SK-N-SH treated with all-trans-retinoic acid at 6 μM for 48 hours (cell line): ENCODE data around the gene QKI.

Experiments used
- ATAC-seq: fragments of 200-7000 bp; cut with Tn5 transposase; 3 replicates; pipeline ENCODE4 v1.9.1; 2020; ENCODE audit warnings: mild to moderate bottlenecking, moderate library complexity
- ARNTL ChIP-seq: fragments of 450-650 bp; formaldehyde crosslinking; IDR thresholded peaks from 2 replicates; pipeline ENCODE4 v1.5.0; 2020; ENCODE audit warnings: low read depth, mild to moderate bottlenecking, moderate library complexity, borderline replicate concordance
- BACH2 ChIP-seq: fragments of 250-450 bp; sonication (Bioruptor Pico); IDR thresholded peaks from 2 replicates; pipeline ENCODE4 v1.9.0; 2021; ENCODE audit warnings: mild to moderate bottlenecking, borderline replicate concordance
- CSDC2 ChIP-seq: fragments of 250-450 bp; sonication (Bioruptor Pico); IDR thresholded peaks from 2 replicates; pipeline ENCODE4 v1.5.0; 2020; ENCODE audit warnings: mild to moderate bottlenecking, moderate library complexity
- GLIS3 ChIP-seq: fragments of 250-450 bp; sonication (Bioruptor Pico); IDR thresholded peaks from 2 replicates; pipeline ENCODE4 v1.5.0; 2020; ENCODE audit warnings: mild to moderate bottlenecking, moderate library complexity
- ISL1 ChIP-seq: fragments of 250-450 bp; sonication (Bioruptor Pico); IDR thresholded peaks from 2 replicates; pipeline ENCODE4 v2.1.2; 2022; ENCODE audit warnings: mild to moderate bottlenecking, moderate library complexity
- OSR1 ChIP-seq: fragments of 250-450 bp; sonication (Bioruptor Pico); IDR thresholded peaks from 2 replicates; pipeline ENCODE4 v1.8.0; 2022; ENCODE audit warnings: moderate library complexity, mild to moderate bottlenecking, inconsistent platforms
- RARB ChIP-seq: fragments of 250-450 bp; sonication (Bioruptor Pico); IDR thresholded peaks from 2 replicates; pipeline ENCODE4 v1.8.0; 2021; ENCODE audit warnings: mild to moderate bottlenecking, moderate library complexity
- SNAI2 ChIP-seq: fragments of 250-450 bp; sonication (Bioruptor Pico); IDR thresholded peaks from 2 replicates; pipeline ENCODE4 v1.5.0; 2020; ENCODE audit warnings: mild to moderate bottlenecking, moderate library complexity
- TCF4 ChIP-seq: fragments of 250-450 bp; sonication (Bioruptor Pico); IDR thresholded peaks from 2 replicates; pipeline ENCODE4 v1.8.0; 2021; ENCODE audit warnings: mild to moderate bottlenecking, moderate library complexity, borderline replicate concordance
- TOX ChIP-seq: fragments of 250-450 bp; sonication (Bioruptor Pico); IDR thresholded peaks from 2 replicates; pipeline ENCODE4 v1.8.0; 2021; ENCODE audit warnings: mild to moderate bottlenecking, moderate library complexity, borderline replicate concordance
- ZFP3 ChIP-seq: fragments of 250-450 bp; sonication (Bioruptor Pico); IDR thresholded peaks from 2 replicates; pipeline ENCODE4 v1.5.0; 2020; ENCODE audit warnings: mild to moderate bottlenecking, moderate library complexity
- ZFP30 ChIP-seq: fragments of 450-650 bp; formaldehyde crosslinking; IDR thresholded peaks from 2 replicates; pipeline ENCODE4 v1.5.0; 2022; ENCODE audit warnings: mild to moderate bottlenecking, moderate library complexity
- ZNF565 ChIP-seq: fragments of 450-650 bp; formaldehyde crosslinking; conservative IDR thresholded peaks from 2 replicates; pipeline ENCODE4 v1.5.0; 2020; ENCODE audit warnings: low read depth, mild to moderate bottlenecking, moderate library complexity
- ZNF70 ChIP-seq: fragments of 450-650 bp; formaldehyde crosslinking; IDR thresholded peaks from 2 replicates; pipeline ENCODE4 v1.5.0; 2020; ENCODE audit warnings: mild to moderate bottlenecking, moderate library complexity
- ZNF8 ChIP-seq: fragments of 450-650 bp; formaldehyde crosslinking; IDR thresholded peaks from 2 replicates; pipeline ENCODE4 v1.5.0; 2020; ENCODE audit warnings: mild to moderate bottlenecking, moderate library complexity
- TF ChIP-seq, protein P1 (sequence below): fragments of 250-450 bp; sonication (Bioruptor Pico); IDR thresholded peaks from 2 replicates; pipeline ENCODE4 v1.5.0; 2020; ENCODE audit warnings: mild to moderate bottlenecking, moderate library complexity
- TF ChIP-seq, protein P2 (sequence below): fragments of 250-450 bp; sonication (Bioruptor Pico); IDR thresholded peaks from 2 replicates; pipeline ENCODE4 v1.8.0; 2020; ENCODE audit warnings: mild to moderate bottlenecking, moderate library complexity, borderline replicate concordance
- TF ChIP-seq, protein P3 (sequence below): fragments of 250-450 bp; sonication (Bioruptor Pico); IDR thresholded peaks from 2 replicates; pipeline ENCODE4 v1.5.1; 2021; ENCODE audit warnings: mild to moderate bottlenecking, moderate library complexity
- TF ChIP-seq, protein P4 (sequence below): fragments of 250-450 bp; sonication (Bioruptor Pico); IDR thresholded peaks from 2 replicates; pipeline ENCODE4 v1.5.1; 2020; ENCODE audit warnings: low read depth, mild to moderate bottlenecking, moderate library complexity
- TF ChIP-seq, protein P5 (sequence below): fragments of 250-450 bp; sonication (Bioruptor Pico); IDR thresholded peaks from 2 replicates; pipeline ENCODE4 v1.8.0; 2021; ENCODE audit warnings: low read depth, mild to moderate bottlenecking, moderate library complexity, borderline replicate concordance

QKI gene

DNA sequence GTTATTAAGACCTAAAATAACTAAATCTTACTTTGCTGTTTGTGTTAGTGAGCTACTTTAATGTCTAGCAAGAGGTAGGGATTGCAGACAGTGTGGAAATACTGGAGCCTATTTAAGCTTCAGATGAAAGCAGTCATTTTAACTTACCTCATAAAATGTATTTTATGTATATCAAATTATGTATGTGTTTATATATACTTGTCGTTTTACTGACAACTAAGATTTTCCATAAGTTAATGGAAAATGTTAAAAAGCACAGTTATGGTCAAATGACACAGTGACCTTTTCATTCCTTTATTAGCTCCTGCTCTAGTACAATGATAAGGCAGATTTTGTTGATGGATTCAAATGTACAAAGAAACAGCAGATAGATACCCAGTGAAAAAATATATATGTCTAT is 34.6 kb downstream of the QKI start (continued):
- TF ChIP-seq ARNTL (CRISPR knock-in tag) (no peak), GLIS3 (CRISPR knock-in tag) (no peak), RARB (no peak), ZFP3 (CRISPR knock-in tag) (no peak), ZNF565 (CRISPR knock-in tag) (no peak)
- TF ChIP-seq, protein P1, sequence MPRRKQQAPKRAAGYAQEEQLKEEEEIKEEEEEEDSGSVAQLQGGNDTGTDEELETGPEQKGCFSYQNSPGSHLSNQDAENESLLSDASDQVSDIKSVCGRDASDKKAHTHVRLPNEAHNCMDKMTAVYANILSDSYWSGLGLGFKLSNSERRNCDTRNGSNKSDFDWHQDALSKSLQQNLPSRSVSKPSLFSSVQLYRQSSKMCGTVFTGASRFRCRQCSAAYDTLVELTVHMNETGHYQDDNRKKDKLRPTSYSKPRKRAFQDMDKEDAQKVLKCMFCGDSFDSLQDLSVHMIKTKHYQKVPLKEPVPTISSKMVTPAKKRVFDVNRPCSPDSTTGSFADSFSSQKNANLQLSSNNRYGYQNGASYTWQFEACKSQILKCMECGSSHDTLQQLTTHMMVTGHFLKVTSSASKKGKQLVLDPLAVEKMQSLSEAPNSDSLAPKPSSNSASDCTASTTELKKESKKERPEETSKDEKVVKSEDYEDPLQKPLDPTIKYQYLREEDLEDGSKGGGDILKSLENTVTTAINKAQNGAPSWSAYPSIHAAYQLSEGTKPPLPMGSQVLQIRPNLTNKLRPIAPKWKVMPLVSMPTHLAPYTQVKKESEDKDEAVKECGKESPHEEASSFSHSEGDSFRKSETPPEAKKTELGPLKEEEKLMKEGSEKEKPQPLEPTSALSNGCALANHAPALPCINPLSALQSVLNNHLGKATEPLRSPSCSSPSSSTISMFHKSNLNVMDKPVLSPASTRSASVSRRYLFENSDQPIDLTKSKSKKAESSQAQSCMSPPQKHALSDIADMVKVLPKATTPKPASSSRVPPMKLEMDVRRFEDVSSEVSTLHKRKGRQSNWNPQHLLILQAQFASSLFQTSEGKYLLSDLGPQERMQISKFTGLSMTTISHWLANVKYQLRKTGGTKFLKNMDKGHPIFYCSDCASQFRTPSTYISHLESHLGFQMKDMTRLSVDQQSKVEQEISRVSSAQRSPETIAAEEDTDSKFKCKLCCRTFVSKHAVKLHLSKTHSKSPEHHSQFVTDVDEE (CRISPR knock-in tag) = no peak

DNA sequence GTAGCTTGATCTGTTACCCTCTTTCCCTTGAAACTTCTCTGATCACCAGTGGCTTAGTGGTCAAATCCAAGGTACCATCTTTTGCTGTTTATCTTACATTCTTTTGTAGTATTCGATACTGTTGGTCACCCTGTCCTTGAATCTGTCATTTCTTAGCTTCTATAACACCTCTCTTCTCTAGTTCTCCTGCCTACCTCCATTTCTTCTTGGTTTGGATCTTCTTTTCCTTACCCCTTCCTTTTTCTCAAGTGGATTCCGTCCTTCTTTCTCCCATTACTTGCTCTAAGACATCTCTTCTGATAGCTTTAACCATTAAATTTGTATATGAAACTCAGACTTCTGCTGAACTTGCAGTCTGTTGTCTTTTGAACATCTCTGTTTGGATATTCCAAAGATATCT is 39.9 kb downstream of the QKI start:
- TF ChIP-seq, protein P1 (CRISPR knock-in tag) = no peak
- TF ChIP-seq ZNF565 (CRISPR knock-in tag) (no peak), SNAI2 (no peak), RARB (no peak), GLIS3 (CRISPR knock-in tag) (no peak), ZNF70 (CRISPR knock-in tag) (no peak), BACH2 (CRISPR knock-in tag) (no peak), TOX (no peak), ZNF8 (CRISPR knock-in tag) (no peak), OSR1 (no peak), CSDC2 (no peak), ZFP30 (CRISPR knock-in tag) (no peak), ISL1 (CRISPR knock-in tag) (no peak), TCF4 (CRISPR knock-in tag) (no peak), ZFP3 (CRISPR knock-in tag) (no peak)
- TF ChIP-seq, protein P2, sequence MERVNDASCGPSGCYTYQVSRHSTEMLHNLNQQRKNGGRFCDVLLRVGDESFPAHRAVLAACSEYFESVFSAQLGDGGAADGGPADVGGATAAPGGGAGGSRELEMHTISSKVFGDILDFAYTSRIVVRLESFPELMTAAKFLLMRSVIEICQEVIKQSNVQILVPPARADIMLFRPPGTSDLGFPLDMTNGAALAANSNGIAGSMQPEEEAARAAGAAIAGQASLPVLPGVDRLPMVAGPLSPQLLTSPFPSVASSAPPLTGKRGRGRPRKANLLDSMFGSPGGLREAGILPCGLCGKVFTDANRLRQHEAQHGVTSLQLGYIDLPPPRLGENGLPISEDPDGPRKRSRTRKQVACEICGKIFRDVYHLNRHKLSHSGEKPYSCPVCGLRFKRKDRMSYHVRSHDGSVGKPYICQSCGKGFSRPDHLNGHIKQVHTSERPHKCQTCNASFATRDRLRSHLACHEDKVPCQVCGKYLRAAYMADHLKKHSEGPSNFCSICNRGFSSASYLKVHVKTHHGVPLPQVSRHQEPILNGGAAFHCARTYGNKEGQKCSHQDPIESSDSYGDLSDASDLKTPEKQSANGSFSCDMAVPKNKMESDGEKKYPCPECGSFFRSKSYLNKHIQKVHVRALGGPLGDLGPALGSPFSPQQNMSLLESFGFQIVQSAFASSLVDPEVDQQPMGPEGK = no peak
- TF ChIP-seq, protein P3, sequence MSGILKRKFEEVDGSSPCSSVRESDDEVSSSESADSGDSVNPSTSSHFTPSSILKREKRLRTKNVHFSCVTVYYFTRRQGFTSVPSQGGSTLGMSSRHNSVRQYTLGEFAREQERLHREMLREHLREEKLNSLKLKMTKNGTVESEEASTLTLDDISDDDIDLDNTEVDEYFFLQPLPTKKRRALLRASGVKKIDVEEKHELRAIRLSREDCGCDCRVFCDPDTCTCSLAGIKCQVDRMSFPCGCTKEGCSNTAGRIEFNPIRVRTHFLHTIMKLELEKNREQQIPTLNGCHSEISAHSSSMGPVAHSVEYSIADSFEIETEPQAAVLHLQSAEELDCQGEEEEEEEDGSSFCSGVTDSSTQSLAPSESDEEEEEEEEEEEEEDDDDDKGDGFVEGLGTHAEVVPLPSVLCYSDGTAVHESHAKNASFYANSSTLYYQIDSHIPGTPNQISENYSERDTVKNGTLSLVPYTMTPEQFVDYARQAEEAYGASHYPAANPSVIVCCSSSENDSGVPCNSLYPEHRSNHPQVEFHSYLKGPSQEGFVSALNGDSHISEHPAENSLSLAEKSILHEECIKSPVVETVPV (CRISPR knock-in tag) = no peak
- TF ChIP-seq, protein P4, sequence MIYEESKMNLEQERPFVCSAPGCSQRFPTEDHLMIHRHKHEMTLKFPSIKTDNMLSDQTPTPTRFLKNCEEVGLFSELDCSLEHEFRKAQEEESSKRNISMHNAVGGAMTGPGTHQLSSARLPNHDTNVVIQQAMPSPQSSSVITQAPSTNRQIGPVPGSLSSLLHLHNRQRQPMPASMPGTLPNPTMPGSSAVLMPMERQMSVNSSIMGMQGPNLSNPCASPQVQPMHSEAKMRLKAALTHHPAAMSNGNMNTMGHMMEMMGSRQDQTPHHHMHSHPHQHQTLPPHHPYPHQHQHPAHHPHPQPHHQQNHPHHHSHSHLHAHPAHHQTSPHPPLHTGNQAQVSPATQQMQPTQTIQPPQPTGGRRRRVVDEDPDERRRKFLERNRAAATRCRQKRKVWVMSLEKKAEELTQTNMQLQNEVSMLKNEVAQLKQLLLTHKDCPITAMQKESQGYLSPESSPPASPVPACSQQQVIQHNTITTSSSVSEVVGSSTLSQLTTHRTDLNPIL (CRISPR knock-in tag) = no peak
- TF ChIP-seq, protein P5, sequence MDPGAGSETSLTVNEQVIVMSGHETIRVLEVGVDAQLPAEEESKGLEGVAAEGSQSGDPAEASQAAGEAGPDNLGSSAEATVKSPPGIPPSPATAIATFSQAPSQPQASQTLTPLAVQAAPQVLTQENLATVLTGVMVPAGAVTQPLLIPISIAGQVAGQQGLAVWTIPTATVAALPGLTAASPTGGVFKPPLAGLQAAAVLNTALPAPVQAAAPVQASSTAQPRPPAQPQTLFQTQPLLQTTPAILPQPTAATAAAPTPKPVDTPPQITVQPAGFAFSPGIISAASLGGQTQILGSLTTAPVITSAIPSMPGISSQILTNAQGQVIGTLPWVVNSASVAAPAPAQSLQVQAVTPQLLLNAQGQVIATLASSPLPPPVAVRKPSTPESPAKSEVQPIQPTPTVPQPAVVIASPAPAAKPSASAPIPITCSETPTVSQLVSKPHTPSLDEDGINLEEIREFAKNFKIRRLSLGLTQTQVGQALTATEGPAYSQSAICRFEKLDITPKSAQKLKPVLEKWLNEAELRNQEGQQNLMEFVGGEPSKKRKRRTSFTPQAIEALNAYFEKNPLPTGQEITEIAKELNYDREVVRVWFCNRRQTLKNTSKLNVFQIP = no peak
- no peak for ATAC-seq
